Activated CD4-positive, CD25-positive, alpha-beta regulatory T cell (primary cell): ENCODE measurements around the gene FOXN1.

Experiments
- DNase-seq, 4 experiments: peaks; one replicate each; lab custom pipeline; 2025; lab: John Stamatoyannopoulos, UW

Gene FOXN1

DNA sequence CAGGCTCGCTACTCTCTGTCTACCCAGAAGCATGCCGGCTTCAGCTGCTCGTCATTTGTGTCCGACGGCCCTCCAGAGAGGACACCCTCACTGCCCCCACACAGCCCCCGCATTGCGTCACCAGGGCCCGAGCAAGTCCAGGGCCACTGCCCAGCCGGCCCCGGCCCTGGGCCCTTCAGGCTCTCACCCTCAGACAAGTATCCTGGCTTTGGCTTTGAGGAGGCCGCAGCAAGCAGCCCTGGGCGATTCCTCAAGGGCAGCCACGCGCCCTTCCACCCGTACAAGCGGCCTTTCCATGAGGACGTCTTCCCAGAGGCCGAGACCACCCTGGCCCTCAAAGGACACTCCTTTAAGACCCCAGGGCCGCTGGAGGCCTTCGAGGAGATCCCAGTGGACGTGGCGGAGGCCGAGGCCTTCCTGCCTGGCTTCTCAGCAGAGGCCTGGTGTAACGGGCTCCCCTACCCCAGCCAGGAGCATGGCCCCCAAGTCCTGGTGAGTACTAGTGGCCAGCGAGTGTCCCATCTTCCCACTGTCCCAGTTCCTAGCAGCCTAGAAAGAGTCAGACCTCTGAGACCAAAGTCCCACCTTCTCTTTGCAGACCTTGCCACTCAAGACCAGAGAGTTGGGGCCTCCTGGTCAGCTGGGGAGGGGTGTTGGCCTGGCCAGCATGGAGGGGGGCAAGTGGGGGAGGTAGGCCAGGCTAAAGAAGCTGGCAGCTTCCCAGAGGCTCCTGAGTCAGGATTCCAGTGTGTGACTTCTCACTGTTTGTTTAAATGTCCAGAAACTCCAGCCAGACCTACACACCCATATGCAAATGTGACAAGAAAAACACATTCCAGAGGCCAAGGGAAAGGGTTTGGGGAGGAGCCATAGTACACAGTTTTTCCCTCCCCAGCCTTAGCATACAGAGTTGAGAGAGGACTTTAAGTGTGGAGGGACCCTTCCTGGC, 18.6 kb downstream of the FOXN1 start:
- DNase-seq = no peak

DNA sequence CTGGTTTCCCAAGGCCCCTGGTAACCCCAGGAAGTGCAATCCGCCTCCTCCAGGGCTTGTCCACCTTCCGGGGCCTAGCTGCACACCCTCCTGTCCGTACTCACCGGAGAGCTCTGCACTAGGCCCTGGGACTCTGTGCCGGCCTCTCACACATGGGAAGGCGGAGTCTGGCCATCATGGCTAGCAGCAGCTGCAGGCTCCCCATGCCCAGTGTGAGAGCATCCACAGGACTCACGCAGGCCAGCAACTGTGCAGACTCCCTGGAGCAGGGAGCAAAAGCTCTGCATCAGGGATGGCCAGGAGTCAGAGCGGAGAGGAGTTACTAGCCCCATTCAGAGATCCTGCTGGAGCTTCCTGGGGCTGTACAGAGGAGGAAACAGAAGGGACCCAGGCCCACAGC, 20.2 kb downstream of the FOXN1 start:
- DNase-seq = no peak

DNA sequence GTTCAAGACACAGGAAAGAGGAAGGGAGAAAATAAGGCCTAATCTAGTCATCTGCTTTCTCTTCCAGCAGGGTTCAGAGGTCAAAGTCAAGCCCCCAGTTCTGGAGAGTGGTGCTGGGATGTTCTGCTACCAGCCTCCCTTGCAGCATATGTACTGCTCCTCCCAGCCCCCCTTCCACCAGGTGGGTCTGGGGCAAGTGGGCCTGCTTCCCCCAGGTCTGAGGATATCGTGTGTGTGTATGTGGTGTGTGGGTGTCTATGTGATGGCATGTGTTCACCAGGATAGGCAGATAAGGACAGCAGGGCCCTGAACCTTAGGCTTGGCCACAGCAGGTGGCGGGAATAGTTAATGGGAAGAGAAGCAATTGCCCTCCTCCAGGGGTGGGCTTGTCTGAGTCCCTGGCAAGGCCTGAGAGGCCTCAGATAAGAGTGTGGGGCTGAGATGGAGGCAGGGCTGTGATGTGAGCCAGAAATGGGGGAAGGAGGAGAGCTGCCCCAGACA, 21.1 kb downstream of the FOXN1 start:
- DNase-seq = no peak

DNA sequence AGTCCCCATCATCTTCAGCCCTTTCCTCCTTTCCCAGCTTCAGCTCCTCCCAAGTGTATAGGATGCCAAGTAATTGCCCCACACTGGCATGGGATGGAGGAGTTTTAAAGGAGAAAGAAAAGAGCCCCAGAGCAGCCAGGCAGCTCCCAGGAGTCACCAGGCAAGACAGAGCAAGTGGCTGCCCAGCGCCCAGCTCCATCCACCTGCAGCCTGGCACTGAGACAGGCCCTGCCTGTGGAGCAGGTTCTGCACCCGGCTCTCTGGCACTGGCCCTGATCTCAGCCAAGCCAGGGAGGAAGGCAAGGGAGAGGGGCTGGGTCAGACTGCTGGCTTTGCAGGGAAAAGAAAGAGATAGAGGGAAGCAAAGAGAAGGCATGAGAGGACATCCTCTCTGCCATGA, 21.7 kb downstream of the FOXN1 start:
- DNase-seq = no peak

DNA sequence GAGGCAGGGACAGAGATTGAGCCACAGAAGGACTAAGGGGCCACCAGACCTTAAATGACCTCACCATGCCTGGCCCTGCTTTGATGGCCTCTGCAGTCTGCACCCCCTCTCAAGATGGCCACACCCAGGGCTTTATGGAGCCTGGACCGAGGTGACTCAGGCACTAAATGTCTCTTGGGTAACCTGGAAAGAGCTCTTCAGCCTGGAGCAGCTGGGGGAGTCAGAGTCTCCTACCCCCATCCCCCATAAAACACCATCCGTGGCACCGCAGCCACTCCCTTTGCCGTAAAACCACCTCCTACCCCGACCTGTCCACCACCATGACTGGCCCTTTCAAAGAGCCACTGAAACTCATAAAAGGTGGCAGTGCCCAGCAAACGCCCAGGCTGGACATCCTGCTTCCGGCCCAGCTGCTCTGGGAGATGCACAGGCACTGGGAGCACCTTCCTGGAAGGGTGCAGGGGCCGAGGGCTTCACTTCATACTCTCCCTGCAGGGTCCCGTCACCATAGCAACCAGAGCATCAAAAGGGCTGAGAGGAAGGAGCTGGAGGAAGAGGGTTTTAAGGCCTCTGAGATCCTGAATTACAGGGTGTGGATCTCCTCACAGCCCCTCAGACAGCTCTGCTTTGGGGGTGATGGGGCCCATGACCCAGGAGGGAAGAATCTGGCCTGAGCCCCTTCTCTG, 22.3 kb downstream of the FOXN1 start:
- DNase-seq = no peak

DNA sequence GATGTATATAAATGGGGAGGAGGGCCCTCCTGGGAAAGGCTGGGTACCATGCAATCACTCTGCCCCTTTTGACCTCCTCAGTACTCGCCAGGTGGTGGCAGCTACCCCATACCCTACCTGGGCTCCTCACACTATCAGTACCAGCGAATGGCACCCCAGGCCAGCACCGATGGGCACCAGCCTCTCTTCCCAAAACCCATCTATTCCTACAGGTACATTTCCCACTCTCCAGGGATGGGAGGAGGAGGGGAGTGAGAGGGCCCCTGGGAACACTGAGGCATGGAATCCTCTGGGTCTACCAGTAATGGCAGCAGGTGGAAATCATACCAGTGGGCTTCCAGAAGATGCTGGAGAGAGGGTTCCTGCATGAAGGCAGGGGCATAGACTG, 22.9 kb downstream of the FOXN1 start:
- DNase-seq = no peak

DNA sequence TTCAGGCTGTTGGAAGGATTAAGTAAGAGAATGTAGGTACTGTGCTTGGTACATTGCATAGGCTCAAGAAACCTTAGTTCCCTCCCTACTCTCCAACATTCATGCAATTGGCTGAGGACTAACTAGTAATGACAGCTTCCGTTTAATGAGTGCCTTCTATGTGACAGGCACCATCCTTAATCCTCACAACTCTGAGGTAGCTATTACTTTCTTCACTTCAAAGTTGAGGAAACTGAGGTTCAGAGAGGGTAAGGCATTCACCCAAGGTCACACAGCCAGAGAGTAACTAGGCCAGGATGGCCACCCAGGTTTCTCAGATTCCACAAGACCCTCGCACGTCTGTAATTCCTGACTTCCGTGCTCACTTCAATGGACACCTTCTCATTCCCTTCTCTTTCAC, 24.1 kb downstream of the FOXN1 start:
- no peak for DNase-seq

DNA sequence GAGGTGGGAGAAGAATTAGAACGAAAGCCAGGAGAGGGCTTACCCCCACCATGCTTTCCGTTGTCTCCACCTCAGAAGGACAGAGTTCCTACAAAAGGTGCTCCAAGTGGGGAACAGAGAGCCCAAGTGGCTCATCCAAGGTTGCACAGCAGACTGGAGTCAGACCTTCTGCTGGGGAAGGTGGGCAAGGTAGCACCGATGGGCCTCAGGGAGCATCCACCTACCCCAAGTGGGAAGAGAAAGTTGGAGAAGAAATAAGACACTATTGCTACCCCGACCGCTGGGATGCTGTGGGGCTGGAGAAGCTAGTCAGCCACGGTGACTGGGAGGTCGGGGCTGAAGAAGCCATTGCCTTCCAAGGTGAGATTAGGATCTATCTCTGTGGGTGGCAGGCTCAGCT, 24.8 kb downstream of the FOXN1 start:
- no peak for DNase-seq

DNA sequence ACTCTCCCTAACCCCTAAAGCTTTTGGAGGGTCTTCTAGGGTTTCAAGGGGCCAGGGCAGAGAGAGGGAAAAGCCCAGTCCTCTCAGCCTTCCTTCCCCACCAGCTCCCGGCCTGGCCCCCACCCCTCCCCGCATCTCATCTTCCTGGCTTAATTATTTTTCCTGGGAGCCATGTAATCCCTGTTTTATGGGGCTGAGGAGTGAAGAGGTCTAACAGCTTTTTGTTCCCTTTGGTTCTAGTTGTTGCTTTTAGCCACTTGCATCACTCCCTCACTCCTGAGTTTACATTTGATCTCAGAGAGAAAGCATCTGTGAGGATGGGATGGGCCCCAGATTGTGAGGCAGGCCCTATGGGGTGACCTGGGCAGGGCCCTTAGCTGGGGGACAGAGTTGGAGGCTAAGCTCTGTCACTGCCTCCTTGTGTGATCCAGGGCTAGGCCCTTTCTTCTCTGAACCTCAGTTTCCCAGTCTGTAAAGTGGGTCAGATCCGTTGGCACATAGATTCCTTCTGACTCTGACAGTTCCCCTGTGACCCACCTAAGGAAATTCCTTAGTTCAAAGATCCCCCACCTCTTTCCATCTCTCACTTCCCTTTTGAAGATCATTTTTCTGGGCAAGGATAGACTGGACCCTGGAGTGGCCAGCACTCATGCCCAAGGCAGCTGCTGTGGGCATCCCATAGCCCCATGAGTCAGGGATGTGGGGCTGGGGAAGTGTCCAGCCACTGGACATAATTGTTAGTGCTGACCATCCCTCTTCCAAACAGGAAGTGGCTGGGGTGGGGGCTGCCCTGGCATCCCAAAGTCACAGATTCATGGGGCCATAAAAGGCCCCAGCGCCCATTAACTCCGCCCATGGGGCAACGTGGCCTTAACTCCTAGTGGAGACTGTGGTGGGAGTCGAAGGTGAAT, 26.2 kb downstream of the FOXN1 start:
- no peak for DNase-seq

DNA sequence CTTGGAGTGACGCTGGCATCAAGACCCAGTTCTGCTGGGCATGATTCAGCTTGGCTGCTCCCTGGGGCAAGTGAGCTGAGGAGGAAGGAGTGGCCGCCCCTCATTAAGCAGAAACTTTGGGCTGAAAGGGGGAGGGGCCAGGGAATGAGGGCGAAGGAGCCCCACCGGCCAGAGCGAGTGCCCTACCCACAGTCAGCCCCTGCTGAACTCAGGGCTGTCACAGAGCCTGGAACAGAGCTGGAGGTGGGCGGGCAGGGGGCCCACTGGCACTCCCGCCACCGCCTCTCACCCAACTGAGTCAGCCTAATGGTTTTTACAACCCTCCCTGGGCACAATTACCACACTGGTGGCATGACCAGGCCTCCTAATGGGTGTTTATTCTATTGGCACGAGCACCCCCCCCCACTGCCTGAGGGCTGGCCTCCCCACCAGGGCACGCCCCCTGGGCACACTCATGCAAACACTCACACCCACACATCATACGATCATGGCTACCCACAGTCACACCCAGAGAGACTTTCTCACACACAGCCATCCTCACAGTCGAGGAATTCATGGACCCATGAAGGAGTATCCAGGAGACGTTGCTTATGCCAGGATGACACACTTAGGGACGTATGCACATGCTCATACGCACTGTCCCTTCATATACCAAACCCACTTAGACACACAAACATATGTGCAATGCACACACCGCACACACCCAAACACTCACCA, 27.1 kb downstream of the FOXN1 start:
- DNase-seq = no peak

DNA sequence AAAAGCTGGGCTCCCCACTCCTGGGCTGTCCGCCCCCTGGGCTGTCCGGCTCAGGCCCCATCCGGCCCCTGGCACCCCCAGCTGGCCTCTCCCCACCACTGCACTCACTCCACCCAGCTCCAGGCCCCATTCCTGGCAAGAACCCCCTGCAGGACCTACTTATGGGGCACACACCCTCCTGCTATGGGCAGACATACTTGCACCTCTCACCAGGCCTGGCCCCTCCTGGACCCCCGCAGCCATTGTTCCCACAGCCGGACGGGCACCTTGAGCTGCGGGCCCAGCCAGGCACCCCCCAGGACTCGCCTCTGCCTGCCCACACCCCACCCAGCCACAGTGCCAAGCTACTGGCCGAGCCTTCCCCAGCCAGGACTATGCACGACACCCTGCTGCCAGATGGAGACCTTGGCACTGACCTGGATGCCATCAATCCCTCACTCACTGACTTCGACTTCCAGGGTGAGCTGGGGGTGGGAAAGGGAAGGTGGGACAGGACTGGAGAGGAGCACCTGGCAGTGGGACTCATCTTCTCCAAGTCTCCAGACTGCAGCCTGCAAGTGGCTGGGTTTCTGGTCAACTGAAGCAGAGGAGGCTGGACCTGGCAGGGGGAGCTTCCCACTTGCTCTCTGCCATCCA, 28.7 kb downstream of the FOXN1 start:
- no peak for DNase-seq

DNA sequence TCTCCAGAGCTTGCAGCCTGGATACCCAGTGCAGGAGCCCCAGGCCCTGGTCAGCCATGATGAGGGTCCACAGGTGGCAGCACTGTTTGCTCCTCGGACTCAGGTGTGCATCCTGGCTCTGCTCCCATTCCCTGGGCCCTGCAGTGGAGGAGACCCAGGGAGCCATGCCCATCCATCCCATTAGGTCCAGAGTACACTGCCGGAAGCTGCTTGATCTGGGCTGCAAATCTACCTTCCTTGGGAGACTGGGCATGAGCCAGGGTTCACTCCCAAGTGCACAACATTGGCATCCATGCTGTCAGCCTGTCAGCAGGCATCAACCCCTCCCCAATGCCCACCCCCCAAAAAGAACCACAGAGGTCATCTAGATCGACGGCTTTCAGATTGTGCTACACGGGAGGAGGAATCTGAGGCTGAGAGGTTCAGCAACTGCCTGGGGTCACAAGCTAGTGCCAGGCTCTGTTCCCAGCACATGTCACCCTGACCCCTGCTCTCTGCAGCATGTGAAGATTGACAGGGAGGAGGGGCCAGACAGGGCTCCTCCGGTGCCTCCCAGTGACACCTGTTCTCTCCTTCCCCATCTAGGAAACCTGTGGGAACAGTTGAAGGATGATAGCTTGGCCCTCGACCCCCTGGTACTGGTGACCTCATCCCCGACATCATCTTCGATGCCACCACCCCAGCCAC, 30.5 kb downstream of the FOXN1 start:
- DNase-seq = no peak

DNA sequence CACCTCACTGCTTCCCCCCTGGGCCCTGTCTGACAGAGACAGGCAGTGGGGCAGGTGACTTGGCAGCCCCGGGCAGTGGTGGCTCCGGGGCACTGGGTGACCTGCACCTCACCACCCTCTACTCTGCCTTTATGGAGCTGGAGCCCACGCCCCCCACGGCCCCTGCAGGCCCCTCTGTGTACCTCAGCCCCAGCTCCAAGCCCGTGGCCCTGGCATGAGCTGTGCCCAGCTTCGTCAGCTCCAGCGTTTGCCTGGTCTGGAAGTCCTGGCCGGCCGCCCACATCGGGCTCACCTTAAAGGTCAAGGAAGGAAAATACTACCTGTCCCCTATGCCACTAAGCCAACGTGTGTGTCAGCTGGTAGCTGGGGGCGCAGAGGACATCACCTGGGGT, 31.1 kb downstream of the FOXN1 start:
- DNase-seq = no peak

DNA sequence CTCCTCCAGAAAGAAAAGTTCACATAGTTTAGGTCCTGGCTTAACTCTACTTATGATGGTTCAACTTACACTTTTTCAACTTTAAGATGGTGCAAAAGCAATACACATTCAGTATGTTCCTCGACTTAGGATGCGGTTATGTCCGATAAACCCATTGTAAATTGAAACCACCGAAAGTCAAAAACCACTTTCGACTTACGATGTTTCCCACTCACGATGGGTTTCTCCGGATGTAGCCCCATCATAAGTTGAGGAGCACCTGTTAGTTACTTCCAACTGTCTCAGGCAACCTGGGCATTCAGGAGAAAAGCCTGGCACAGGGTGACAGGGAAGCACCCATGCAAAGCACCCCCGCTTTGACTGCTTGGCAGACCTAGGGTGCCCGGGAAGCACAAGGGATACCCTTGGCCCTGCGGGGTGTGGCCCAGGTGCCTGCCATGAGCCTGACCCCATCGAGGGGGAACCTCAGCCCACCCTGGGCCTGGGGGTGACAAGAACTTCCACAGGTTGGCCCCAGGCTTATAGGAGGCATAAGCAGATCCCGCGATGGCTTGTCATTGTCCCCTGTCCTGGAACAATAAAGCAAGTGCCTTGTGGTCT, 32.2 kb downstream of the FOXN1 start:
- DNase-seq = no peak

DNA sequence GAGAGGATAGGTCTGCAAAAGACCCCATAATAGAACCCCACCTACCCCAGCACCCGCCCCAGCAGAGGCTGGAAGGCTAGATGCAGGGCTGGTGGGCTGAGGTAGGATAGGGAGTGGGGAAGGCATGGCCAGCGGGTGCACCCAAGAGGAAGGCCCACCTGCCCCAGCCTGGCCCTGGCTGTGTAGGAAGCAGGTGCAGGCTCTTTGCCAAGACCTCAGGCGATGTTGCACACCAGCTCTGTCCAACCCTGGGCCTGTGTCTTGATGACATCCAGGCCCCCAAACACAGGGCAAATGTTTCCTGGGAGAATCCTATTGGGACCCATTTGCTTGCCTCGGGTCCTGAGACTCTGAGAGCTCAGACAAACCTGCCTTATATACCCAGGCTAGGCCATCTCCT, 34.1 kb downstream of the FOXN1 start:
- no peak for DNase-seq

DNA sequence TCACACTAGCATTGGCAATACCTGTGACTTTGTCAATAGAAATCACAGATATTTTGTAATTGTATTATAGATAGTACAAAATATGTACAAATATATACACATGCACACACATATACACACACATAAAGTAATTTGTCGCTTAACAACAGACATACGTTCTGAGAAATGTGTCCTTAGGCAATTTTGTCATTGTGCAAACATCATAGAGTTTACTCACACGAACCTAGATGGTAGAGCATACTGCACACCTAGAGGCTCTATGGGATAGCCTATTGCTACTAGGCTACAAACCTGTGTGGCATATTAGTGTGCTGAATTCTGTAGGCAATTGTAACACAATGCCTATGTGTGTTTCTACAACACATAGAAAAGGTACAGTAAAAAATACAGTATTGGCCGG, 35.3 kb downstream of the FOXN1 start:
- DNase-seq = no peak

DNA sequence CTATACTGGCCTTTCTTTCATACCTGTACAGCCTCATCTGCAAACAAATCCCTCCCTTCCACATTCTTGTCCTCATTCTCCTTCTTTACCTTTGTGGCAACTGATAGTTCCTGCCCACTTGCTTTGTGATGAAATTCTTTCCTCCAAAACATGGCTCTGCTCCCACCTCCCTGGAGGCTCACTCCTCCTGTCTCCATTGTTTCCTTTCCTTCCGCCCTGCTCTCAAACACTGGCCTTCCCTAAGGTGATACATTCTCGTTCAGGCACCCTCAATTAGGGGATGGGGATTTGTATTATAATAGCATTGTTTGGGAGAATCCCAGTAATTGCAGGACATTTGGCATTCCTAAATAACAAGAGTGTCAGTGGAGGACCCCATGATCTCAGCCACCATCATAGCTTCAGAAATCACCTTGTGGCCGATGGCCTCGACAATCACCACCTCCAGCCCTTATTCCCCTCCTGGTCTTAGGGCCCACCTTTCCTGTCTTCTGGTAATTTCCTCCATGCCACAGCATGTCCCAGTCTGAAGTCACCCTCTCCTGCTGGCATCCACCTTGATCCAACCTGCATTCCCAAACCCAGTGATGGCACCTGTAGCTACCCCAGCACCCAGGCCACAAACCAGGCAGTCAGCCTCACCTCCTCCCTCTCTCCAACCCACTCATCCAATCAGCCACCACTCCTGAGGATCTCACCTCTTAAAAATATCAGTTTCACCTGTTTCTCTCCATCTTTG, 38.4 kb downstream of the FOXN1 start:
- no peak for DNase-seq

DNA sequence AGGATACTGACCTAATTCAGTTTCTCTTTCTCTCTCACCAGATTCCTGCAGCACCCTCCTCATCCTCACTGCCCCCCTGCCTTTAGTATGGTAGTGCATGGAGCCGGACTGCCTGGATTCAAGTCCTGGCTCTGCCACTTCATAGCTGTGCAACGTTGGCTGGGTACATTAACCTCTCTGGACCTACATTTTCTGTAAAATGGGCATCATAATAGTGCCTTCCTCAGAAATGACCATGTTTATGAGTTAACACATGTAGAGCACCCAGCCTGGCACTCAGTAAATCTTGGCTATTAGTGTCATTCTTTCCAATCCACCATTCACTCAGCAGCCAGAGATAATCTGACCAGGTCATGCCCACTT, 39.0 kb downstream of the FOXN1 start:
- no peak for DNase-seq

DNA sequence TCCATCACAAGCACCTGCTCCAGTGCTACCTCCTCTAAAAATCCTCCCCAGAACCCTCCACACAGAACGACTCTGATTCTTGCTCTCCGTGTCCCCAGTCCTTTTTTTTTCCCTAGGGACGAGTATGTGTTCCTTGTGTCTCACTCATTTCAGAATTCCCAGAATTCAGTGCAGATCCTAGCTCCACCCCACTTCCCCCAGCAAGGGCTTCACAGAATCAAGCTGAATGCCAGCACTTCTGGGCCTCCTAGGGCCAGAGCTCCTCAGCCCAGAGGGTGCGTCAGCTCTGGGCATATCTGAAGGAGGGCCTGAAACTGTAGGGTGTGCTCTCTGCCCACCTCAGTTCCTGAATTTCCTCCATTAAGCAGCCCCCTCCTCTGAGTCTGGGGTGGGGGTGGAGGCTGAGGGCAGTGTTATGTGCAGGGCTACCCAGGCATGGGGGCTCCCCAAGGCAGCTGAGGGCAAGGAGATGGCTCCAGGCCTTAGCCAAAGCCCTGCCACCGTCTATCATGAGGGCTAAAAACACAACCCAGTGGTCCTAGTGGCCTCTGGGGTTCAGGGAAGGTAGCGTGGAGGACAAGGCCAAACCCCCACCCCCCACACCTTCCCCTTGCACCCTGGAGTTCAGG, 39.8 kb downstream of the FOXN1 start:
- DNase-seq = no peak
